ENCODE results near the gene CEP295NL.
"Not testable (repeated sequence)": the region's sequence is repeated elsewhere in the genome, so short reads cannot be mapped to it uniquely, and the experiment has no call there.

The CEP295NL gene

DNA sequence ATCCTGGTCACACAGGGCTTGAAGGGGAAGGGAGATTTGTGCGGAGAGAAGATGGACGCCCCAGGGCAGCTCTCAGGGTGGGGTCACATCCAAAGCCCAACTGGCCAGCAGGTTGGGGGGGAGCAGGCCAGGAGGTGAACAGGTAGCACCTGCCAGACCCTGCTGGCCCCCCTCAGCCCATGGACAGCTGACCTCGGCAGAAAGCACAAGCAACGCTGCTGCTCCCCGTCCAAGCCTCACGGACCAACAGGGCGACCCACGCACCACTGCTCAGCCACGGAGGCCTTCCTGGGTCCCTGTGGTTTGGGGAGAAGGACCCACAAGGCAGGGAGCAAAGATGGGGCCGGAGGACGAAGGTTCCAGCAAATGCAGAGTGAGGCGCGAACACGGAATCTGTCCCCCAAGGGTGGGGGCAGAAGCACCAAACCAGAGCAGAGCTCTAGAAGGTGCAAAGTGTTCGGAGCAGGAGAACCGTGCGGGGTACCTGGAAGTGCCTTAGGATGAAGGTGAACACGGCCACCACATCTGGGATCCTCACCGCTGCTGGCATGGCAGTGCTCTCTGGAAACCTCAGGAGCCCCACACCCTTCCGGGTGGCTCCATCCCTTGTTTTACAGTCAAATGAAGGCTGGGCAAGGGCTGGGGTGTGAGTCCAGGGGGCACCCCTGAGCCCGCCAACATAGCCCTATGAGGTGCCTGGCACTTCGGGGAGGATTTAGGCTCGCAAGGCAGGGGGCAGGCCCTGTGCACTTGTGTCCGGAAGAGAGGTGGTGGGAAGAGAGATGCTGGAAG, 17.9 kb downstream of the CEP295NL start:
- DNase-seq = no peak

DNA sequence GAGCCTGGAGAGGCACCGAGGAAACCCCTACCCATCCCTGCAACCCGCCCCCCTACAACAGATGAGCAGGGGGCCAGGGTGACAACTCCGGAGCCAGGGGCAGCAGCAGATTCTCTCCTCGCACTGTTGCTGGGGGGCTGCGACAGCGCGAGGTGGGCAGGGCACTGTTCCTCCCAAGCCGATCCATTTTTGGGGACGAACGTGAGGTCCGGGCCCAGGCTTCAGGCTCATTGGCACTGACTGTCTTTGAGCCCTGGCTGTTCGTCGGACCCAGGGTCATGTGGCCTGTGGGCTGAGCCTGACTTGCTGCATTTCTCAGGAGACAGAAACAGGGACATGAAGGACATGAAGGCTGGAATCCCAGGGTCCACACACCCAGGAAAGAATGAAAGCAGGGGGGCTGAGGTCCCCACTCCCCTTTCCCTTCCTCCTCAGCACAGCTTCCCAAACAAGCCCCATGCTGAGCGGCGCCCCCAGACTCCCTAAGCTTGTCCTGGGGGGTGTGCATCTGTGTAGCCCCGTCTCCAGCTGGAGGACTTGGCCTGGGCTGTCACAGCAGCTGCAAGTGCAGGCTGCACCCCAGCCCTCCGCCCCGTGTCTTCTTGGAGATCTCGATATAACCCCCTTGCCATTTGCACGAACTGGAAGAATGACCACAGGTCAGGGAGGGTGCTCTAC, 18.7 kb downstream of the CEP295NL start:
- no peak for DNase-seq

DNA sequence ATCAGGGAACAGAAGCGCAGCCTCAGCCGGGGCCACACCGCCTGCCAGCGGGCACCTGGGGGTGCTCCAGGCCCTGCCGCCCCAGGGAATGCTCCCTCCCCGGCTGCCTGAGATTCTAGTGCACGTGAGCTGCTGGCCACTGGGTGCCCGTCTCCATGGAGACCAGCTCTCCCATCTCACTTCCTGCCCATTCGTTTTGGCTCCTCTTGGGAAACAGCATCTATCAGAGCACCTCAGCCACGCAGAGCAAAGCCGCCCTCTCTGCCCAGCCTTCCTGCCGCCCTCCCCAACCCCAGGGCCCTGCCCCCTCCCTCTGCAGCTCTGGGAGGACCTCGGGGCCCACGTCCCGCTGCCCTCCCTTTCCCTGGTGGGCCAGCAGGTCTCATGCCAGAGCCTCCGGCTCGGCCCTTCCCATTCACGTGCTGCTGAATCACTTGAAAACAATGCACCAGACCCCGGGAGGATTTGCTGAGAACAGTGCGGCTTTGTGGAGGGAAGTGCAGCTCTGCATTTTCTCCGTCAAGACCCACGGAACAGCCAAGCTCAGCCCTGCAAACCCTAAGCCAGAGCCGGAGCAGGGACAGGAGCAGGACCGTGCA, 19.4 kb downstream of the CEP295NL start:
- no peak for DNase-seq

DNA sequence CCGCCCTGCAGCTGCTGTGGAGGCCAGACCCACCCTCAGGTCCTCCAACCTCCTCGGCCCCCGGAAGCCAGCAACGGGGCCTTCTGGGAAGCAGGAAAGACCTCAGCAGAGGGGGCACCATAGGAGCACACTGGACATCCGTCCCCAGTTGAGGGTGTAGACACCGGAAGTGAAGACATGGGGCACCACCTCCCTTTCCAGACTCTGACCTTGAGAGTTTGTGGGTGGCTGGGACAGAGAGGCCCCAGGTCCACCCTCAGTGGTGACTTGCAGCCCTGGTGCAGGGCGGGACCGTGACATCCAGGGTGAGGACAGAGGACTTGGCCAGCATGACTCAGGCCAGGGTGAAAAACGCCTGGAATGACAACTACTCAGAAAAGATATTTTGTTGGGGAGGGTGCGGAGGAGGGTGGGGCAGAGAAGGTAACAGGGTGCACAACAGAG, 19.9 kb downstream of the CEP295NL start:
- DNase-seq = no peak

DNA sequence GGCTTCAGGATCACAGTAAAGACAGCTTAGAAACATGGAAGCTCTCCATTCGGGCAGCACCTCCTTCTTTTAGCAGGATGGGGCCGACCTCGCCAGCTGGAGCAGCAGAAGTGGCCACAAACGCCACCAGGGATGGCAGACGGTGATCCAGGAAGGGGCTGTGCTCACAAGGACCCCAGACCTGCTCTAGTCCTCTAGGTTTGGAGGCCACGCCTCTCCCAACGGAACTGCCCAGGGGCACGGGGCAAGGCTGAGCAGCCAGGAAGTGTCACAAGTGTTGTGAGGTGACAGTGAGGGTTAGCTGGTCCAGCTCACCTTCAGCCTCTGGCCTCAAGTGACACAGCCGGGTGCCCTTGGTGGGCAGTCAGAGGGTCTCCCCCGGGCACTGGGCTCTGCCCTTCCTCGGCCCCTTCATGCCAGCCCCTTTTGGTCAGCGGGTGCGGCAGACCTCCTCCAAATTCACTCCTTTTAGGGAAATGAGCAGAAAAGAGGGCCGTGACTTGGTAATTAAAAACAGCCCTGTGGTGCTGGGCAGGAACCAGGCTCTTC, 20.4 kb downstream of the CEP295NL start:
- DNase-seq = no peak

DNA sequence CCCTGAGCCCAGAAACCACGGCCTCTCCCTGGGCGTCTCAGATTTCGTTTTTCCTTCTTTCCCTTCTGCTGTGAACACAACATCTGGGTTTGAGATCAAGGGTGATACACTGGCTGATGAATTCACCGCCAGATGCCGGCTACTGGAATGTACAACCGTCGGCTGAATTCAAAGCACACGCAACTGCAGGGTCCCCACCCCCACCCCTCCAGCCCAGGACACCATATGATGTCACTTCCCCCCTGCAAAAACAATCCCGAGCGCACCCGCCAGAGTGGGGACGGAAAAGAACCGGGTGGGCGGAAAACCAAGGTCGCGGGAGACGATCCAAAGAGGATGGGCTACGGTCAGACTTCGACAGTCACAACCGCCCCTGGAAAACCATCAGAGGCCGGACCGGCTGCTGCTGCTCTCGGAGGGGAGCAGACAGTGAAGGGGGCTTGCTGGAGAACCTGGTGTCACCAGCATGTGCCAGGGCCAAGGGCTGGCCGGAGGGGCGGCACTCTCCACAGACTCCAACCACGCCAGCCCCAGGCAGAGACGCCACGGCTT, 23.3 kb downstream of the CEP295NL start:
- no peak for DNase-seq

DNA sequence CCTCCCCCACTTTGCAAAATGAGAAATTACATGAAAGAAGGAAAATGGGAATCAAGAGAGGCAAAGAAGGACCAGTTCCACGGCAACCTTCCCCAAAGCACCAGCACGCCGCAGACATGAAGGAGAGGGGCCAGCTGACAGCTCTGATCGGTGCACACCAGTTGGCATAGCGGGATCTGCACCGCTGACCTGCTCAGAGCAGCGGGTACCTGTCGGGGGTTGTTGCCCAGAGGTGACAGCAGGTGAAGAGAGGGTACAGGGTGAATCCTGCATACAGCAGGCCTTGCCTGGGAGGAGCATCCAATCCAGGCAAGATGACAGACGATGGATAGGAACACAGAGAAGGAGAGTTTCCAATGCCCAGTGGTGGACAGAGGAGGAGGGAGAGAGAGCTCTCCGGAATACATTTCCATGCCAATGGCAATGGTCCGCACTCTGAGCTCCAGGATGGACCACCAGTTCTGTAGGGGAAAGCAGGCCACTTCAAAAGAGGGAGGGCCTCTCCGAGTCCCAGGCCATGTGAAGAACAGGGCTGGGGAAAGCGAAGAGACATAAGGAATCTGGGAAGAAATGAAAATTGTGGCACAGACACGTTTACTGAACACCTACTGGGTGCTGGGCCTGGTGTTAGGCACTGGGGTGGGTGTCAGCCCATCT, 24.0 kb downstream of the CEP295NL start:
- no peak for DNase-seq

DNA sequence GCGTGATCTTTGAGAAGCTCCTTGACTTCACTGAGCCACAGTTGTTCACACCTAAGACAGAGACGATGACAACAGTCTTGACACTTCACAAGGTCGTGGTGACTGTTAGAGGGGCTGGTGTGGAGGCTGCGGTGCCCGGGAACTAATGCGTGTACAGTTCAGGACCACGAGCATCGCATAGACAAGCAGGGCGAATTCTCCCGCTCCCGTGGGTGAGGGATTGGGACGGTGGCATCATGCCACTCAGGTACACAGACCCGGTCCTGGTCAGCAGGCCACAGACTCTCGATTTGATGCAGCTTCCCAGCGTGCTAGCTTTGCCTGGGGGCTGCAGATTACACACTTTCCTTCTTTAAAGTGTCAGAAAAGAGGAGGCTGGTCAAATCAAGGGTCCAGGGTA, 24.7 kb downstream of the CEP295NL start:
- no peak for DNase-seq

DNA sequence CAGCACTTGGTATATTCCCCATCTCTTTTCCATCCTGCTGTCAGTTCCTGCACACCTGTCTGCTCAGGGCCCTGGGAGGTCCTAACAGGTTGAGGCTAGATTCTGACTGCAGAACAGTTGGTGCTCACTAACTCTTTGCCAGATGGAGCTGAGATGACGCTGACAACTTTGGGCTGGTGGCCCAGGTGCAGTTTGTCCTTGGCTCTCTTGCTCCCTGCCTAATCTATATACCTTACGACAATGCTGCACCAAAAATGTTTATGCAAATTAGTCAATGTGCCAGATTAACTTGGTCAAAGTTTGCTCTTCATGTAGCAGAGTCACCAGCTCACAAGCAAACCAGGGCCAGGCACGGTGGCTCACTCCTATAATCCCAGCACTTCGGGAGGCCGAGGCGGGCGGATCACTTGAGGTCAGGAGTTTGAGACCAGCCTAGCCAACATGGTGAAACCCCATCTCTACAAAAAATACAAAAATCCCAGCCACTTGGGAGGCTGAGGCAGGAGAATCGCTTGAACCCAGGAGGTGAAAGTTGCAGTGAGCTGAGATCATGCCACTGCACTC, 26.0 kb downstream of the CEP295NL start:
- DNase-seq = not testable (repeated sequence)

DNA sequence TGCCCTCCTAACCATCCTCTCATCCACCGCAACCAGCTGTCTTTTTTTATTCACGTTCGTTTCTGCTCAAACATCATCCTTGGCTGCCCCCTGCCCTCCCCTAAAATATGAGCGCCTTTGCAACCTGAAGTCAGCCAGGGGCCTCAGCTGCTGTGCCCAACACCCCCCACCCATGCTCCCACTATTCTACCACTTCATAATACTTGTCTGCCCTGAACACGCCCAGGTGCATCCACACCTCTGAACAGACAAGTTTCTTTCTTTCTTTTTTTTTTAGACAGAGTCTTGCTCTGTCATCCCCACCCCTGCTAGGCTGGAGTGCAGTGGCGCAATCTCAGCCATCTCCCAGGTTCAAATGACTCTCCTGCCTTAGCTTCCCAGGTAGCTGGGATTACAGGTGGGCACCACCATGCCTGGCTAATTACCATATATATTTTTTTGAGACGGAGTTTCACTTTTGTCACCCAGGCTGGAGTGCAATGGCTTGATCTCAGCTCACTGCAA, 26.9 kb downstream of the CEP295NL start:
- DNase-seq = no peak

DNA sequence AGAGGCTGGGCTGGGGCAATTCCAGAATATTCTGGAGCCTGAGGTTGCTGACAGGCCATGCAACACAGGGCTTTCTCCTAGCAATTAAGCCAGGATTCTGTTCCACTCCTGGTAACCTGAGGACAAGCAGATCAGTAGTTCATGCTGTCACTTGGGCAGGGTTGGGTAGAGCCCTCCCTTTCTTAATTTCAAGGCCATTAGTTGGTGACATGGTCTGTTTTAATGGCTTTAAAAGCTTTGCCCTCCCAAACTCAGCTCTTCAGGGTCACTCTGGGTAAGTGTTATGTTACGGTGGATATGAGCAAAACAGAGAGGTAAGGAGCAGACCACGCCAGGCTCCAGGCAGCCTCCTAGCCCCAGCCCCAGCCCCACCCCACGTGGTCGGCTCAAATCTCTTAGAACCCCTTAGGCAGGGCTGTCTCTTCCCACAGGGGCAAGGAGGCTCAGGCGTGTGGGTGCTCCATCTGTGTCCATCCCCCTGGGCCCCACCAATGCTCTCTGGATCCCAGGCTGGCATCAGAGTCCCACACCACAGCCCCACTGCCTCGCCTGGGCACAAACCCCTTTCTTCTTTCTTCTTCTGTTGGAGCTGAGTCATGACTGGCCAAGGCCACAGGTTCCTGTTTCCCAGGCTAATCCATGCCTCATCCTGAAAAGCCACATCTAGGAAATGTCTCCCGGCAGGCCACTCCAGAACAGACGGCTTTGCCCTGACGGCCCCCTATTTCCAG, 27.5 kb downstream of the CEP295NL start:
- no peak for DNase-seq

DNA sequence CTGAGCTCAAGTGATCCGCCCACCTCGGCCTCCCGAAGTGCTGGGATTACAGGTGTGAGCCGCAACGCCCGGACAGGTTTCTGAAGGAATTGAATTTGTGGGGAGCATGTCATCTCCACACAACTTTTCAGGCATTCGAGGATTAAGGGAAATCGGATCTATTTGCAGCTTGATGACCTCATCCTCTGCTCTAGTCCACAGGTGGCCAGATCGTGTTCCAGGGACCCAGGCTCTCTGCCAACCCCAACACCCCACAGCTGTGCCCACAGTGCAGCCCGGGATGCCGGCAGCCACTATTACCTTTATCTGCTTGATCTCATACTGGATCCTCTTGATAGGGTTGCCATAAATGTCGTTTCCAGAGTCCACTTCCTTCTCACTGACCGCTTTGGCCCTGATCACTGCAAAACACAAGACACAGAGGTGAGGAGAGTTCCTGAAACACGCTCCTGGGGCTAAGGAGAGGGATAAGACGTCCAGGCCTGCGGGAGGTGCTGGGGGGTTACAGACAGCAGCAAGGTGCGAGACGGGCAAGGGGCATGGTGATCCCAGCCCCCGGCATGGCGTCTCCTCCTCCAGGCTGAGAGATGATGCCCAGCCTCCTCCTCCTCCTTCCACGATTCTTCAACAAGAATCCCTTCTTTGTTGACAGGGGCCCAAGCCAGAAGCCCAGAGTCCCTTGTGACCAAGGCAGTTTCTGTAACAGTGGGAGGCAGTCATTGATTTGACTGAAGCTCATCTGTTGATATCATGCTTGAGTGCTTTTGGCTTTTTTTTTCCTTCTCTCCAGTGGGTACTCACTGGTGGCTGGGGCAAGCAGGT, 29.3 kb downstream of the CEP295NL start:
- no peak for DNase-seq

DNA sequence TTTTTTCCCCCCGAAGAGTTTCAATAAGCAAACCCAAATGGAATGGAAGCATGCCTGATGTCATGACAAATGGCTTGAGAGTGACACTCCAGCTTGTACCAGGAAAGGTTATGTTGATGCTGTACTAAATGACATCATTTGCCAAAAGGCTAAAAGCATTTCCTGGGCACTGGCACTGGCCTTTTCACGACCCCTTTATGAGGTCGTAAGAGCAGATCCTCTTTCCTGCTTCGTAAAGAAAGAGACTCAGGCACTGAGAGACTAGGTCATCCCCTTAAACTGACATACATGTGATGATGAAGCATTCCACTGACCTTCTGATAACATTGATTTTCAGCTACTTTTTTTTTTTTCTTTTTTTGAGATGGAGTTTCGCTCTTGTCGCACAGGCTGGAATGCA, 30.5 kb downstream of the CEP295NL start:
- DNase-seq = no peak

DNA sequence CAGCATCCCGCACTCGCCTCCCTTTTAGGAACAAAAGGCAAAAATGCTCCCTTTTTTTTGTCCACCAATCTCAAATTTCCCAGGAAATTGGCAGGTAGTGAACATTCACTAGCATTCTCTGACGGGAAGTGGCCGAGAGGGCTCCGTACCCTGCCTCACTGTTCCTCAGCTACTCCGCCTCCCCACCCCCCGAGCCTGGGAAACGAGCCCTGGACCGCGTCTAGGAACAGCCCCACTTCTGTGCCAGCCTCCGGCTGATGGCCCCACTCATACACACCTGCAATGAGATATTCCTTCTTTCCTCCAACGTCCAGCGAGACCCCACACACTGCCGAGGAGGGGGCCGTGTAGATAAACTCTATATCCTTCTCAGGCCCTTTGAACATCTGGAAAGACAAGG, 32.4 kb downstream of the CEP295NL start:
- DNase-seq = no peak

DNA sequence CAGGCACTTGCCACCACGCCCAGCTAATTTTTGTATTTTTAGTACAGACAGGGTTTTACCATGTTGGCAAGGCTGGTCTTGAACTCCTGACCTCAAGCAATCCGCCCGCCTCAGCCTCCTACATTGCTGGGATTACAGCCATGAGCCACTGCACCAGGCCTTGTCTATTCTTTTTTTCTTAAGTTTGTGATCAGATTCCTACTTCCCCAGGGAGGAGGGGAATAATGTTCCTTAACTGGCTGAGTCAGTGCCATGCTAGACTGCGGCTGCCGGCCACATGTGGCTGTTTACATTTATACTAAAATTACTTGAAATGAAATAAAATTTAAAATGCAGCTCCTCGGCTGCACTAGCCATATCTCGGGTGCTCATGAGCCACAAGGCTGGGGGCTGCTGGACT, 34.6 kb downstream of the CEP295NL start:
- DNase-seq = no peak

DNA sequence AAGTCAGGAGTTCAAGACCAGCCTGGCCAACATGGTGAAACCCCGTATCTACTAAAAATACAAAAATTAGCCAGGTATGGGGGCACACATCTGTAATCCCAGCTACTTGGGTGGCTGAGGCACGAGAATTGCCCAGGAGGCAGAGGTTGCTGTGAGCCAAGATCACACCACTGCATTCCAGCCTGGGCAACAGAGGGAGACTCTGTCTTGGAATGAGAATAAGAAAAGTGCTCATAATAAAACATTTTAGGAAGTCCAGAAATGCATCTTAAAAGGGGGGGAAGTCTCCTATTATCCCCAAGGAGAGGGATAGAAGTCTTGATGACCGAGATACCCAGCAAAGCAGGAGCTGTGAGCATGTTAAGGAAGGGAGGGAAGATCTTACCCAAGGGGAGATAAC, 36.0 kb downstream of the CEP295NL start:
- not testable (repeated sequence) for DNase-seq

DNA sequence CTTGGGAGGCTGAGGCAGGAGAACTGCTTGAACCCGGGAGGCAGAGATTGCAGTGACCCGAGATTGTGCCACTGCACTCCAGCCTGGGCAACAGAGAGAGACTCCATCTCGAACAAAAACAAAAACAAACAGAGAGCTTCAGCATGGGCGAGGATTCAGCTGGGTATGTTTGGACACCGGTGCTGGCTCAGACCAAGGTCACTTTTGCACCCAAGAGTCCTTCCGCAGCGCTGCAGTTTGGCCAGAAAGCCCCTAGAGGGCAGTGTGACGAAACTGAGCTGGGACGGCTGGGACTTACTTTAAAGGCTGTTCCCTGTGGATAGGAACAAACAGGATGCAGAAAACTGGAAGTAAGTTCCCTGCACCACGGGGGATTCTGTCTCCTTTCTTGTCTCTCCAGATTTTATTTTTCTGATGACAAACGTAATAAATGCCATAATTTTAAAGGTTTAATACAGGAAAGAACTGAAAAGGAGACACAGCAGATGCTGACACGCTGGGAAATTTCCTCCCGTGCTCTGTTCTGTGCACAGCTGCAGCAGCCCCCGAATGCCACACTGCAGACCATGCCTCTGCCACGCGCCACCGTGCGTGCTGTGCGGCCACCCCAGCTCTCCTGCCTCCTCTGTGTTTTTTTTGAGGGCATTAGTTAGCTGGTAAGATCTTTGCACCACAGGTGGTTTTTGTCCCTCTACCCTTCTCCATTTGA, 37.2 kb downstream of the CEP295NL start:
- DNase-seq = peak; percentile 20 to 46 (median 36)

DNA sequence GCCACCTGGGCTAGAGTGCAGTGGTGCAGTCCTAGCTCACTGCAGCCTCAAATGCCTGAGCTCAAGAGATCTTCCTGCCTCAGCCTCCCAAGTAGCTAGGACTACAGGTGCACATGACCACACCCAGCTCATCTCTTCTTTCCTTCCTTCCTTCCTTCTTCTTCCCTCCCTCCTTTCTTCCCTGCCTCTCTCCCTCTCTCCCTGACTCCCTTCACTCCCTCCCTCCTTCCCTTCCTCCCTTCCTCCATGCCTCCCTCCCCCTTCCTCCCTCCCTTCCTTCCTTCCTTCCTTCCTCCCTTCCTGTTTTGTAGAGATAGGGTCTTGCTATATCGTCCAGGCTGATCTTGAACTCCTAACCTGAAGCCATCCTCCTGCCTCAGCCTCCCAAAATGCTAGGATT, 38.9 kb downstream of the CEP295NL start:
- DNase-seq = no peak

DNA sequence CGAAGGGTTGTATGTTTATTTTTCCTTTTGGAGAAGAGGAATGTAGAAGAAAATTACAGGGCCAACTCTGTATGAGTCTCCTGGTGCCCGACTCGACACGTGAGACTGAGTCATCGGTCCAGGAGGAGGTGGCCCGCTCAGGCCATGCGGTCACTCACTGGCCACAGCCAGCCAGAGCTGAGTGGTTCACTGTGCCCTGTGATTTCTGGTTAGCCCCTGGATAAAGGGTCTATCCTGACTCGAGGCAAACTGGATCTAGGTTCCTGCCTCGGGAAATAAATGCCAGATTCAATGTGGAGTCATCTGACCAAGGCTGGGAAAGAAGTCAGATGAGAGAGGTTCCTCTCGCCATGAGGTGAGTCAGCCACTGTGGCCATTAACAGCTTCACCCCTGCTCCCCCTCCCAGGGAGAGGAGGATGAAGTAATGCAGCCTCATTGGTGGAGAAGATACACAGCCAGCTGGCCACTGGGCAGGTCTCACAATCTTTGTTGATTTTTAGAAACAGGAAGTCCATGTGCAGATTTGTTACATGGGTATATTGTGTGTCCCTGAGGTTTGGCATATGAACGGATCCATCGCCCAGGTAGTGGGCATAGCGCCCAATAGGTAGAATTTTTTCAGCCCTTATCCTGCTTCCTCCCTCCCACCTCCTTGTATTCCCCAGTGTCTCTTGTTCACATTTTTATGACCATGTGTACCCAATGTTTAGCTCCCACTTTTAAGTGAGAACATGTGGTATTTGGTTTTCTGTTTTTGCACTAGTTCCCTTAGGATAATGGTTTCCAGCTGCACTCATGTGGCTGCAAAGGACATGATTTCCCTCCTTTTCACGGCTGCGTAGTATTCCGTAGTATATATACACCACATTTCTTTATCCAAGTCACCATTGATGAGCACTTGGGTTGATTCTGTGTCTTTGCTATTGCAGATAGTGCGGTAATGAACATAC, 40.7 kb downstream of the CEP295NL start:
- no peak for DNase-seq

Data from activated naive CD4-positive, alpha-beta T cell (primary cell).